ENCODE measurements around the gene TMEM258.

- TF ChIP-seq CTCF (IDR thresholded peaks at IDR 0.05) (no peak), POLR2A (IDR thresholded peaks at IDR 0.05) (no peak), POLR2AphosphoS5 (IDR thresholded peaks at IDR 0.05; ENCODE audit: insufficient read depth in 1 of 2, low read depth in 1 of 2) (no peak)
Measured at GRCh38 chr11:61783717-61784505, 8.5 kb downstream of the TMEM258 start.
